Raji (cell line): ENCODE results near the gene GNAO1.

Source experiments
- POLR2A ChIP-seq: IDR thresholded peaks from 2 replicates; pipeline ENCODE4 v1.6.1; 2011; ENCODE audit warnings: low read depth, low read length, control low read depth; ENCODE audit not compliant: insufficient read depth

Gene GNAO1

DNA sequence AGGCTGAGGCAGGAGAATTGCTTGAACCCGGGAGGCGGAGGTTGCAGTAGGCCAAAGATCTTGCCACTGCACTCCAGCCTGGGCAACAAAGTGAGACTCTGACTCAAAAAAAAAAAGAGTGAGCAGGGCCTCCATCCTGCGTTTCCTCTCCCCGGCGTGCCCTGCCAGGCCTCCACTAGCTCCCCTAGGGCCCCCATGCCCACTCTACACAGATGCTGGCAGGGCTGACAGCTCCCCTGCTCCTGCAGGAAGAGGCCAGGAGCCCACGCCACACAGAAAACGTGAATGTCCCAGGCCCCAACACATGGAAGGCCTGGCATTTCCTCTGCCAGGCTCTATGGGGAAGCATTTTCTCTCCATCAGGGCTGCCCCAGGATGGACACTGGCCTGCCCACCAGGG is 124.7 kb downstream of the GNAO1 start:
- no peak for TF ChIP-seq POLR2A

DNA sequence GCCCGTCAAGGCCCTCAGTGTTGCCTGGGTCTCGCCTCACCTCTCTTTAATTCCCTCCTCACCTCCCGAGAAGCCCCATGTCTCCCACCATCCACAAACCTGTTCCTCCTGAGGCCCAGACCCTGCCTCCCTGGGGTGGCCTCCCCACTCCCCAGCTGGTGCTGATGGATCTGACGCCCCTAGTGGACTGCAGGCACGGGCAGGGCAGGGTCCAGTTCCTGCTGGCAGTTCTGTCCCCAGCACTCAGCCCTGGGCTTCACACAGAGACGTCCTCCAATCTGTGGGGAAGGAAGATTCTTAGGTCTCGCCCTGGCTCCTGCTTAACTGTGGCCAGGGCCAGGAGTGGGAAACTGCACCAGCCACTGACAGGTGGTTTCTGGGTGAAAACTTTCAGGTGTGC is 125.3 kb downstream of the GNAO1 start:
- no peak for TF ChIP-seq POLR2A

DNA sequence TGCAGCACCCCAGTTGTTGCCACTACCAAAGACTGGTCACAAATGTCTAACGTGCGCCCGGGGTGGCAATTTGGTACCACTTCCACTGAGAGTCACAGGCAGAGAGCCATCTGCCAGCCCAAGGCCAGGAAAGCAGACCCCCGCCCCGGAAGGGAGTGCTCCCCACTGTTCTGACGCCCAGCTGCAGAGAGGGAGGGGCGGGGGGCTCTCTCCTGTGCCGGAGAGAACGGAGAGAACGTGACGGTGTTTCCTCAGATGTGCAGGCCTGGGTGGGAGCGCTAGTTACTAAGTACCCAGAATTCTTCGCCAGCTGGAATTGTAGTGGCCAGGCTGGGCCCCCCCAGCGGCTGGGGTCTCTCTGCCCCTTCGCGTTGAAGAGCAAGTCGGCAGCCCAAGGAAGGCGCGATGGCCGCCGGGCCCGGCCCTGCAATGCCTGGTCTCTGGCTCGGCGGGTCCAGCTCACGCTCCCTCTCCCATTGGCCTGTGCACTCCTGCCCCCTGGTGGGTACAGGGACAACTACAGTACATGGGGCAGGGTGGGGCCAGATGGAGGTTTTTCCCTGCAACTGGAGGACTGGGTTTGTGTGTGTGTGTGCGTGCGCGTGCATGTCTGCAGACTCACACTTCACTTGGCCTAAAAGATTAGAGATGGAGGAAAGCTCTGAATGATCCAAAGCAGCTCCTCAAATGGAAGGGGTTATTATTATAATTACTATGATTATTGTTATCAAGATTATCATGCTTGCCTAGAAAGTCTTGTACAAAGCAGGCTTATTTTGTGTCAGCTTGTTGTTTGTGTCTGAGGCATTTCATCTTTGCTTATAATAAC is 126.9 kb downstream of the GNAO1 start:
- TF ChIP-seq POLR2A: no peak

DNA sequence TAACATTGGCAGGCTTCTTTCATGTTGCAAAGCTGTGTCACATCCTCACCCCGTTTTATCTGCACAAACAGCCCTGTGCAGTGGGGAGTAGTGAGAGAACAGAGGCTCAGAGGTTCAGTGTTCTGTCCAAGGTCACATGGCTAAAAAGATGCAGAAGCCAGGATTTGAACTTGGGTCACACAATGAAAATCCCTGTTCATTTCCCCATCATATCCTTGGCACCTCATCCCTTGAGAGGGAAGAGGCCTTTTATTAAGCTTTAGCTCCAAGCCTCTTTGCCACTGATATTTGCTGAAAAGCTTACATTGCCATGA is 127.5 kb downstream of the GNAO1 start:
- TF ChIP-seq POLR2A: no peak

DNA sequence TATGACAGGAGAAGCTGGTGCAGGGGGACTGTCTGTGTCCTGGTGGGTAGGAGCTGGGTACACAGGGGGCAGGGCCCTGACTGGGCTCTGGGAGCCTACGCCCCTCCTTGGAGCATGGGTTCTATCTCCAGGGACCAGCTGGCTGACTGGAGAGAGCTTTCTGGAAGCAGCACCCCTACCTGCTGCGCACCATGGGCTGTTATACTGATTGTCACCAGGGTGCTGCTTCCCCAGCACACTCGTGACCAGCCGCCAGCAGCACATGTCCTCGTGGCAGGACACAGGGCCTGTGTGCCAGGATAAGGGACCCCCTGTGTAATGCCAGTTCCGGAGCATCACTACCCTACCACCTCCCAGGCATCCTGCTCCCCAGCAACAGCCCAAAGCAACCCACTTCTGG is 128.1 kb downstream of the GNAO1 start:
- no peak for TF ChIP-seq POLR2A

DNA sequence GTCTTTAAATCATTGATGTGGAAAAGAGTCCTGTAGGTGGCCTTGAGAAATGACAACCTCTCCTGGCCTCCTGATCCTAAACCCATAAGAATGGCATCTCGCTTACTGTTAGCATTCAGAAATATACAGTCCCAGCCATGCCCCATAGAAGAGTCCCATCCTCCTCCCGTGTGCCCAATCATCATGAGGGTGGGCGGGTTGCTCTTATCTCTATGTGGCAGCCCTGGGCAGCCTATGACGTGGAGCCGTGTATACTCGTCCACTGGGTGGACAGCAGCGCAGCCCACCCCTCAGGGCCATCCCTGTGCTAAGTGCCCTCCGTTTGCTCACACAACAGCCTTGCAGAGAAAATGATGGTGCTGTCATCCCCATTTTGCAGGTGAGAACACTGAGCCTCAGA is 128.8 kb downstream of the GNAO1 start:
- no peak for TF ChIP-seq POLR2A

DNA sequence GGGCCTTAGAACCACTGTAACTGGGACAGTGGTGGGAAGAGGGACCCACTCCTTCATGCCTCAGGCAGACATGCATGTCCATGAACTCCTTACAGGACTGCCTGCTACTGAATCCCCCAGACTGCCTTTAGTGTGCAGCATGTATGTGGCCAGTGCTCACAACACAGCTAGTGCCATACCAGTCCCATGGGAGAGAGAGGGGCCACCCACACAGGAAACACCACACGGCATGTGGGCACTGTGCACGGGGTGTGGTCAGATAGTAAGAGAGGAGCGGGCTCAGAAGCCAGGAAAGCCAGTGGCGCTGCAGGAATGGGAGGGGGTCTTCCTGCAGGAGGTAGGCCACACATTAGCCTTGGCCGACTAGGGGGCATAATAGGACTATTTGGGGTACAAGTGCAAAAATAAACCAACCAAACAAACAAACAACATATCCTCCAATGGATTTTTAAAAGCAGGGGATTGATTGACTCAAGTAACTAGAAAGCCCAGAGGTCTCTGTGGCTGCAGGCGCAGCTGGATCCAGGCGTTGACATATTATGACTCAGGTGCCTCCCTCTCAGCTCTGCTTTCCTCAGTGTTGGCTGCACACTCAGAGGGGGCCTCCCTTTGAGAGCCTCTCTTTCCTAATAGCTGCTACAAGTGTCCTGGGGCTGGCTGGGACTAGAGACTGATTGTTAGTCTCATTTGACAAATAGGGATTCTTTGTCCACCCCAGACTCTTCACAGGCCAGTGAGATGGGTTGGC is 129.7 kb downstream of the GNAO1 start:
- TF ChIP-seq POLR2A: no peak

DNA sequence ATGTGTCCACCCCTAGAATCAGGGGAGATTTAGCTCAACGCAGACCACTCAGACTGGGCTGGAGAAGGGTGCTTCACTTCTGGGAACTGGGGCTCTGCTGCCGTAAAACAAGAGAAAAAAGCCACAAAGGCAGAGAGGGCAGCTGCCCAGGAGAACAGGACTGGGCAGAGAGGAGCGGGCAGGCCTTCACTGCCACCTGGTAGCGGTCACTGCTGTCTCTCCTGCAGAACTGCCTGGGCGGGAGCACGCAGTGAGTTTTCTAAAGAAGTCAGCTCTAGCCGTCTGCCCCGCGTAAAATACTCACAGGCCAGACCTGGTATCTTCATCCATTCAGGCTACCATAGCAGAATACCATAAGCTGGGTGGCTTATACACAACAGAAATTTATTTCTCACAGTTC is 130.3 kb downstream of the GNAO1 start:
- no peak for TF ChIP-seq POLR2A

DNA sequence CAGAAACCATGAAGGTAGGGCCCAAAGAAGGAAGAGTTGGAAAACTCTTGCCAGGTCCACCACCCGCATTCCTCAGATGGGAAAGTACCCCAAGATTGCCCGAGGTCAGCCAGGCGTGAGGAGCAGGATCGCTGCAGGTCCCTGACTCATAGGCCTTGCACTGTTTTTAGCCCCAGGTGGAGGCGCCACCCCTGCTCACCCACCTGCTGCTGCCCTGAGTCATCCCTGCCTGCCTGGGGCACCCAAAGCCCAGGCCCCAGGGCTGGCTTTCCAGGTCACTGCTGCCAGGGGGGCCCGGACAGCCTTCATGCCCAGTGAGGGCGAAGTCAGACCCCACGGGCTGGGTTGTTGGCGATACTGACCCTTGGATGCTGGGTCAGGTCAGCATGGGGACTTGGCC is 133.1 kb downstream of the GNAO1 start:
- TF ChIP-seq POLR2A: no peak

DNA sequence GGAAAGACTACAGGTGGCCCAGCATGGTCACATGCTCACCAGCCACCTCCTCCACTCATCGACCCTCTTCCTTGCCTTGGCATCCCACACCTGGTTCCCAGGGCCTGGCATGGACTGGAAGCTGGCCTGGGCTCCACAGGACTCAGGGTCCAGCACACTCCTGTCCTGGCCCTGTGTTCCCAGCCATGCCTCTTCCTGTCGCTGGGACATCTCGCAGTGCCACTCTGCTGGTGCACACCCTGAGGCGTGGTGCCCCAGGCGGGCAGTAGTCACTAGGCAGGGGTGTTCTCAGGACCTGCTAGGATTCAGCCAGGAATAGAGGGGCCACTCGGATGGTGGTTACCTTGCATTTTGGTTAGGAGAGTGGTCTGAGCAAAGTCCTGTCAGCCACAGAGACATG is 134.7 kb downstream of the GNAO1 start:
- no peak for TF ChIP-seq POLR2A

DNA sequence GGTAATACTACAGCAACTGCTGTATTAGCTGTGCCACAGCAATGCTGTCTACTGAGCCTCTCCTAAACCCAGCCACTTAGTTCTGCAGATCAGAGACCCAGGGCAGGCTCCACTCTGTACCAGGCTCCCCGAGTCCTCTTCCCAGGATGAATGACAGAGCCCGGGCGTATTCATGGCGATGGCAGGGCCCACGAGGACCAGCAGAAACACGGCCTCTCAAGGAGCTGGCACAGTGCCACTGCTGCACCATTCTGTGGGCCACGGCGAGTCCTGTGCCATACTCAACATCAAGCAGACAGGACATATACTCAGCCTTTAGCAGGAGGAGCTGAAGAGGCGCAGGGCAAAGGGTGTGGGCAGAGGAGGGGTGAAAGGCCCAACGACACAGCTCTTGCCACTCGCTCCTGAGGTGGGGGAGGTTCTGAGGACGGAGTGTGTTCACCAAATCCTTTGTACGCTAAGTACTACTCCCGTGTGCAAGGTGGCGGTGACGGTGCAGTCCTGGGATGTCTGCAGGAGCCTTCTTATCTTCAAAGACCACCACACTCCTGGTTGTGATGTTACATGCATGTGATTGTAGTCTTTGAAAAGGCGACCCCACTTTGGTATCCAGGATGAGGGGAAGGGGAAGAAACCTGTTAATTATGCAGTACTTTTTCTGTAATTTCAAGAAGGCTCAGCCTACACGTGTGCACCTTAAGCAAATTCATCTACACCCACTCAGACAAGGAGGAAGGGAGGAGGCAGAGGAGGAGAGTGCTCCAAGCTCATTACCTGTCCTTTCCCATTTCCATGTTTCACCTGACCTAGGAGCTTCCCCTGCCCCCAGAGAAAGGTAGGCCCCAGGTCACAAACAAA is 136.0 kb downstream of the GNAO1 start:
- no peak for TF ChIP-seq POLR2A

DNA sequence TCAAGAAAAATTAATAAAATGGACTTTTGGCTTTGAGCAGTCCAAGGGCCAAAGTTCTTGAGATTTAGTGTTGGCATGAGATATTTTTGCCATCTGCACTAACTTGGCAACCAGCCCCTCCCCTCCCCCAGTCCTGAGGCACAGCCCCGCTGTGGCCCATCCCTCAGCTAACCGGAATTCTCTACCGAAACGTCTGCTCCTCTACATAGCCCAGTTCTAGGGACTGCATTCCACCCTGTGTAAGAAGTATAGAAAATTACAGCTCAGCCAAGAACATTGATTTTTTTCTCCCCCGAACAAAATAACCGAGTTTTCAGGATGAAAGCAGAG is 136.6 kb downstream of the GNAO1 start:
- no peak for TF ChIP-seq POLR2A

DNA sequence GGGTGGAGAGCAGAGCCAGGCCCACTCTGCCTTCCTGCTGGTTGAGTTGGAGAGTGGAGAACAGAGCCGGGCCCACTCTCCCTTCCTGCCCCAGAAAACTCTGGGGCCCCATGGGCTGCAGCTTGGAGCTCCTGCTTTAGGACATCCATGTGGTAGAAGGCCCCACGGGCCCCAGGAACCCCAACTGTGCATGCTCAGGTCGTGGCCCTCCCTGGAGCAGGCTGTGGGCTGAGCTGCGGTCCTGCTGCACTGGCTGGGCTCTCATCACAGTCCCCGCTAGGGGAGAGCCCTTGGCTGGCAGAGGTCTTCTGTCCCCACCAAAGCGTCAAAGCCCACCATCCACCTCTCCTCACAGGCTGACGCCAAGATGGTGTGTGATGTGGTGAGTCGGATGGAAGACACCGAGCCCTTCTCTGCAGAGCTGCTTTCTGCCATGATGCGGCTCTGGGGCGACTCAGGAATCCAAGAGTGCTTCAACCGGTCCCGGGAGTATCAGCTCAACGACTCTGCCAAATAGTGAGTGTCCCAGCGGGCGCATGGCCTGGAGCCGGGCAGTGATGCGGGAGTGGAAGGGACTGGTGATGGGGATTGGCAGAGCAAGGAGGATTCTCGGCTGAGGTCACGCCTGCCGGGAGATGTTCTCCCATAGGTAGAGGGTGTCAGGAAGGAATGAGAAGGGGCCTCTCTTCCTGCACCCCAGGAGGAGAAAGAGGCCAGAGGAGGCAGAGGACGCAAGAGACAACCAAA is 137.2 kb downstream of the GNAO1 start:
- TF ChIP-seq POLR2A: no peak

DNA sequence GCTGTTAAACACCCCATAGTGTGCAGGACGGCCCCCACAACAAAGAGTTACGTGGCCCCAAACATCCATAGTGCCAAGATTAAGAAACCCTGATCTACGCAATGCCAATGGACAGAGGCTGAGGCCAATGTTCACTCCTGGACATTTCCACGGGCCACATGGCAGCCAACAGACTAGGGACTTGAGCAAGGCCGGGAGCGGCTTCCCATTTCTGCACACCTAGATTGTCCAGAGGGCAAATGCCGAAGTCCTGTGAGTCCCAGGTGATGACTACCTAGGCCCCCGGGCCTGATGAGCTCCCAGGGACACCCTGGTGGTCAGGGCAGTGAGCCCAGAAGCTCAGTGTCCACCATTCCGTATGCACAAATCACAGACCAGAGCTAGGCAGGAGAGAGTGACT is 138.6 kb downstream of the GNAO1 start:
- TF ChIP-seq POLR2A: no peak

DNA sequence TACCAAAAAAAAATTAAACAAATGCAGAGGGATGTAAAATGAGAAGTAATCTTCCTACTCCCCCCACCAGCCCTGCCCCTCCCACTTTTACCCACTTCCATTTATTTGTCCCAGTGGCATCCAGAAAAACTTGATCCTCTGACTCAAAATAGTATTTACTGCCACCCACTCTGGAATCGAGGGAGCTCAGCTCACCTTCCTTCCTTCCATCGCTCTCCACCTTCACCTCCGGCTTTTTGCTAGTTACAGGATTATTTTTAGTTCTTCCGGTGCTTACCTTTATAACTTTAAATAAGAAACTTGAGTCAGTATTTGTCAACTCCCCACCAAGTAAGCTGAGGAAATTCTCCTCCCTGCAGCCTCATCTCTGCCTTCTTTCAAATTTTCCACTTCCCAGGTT is 139.2 kb downstream of the GNAO1 start:
- TF ChIP-seq POLR2A: no peak
